ENCODE measurements around the gene UST.

Gene UST, protein sequence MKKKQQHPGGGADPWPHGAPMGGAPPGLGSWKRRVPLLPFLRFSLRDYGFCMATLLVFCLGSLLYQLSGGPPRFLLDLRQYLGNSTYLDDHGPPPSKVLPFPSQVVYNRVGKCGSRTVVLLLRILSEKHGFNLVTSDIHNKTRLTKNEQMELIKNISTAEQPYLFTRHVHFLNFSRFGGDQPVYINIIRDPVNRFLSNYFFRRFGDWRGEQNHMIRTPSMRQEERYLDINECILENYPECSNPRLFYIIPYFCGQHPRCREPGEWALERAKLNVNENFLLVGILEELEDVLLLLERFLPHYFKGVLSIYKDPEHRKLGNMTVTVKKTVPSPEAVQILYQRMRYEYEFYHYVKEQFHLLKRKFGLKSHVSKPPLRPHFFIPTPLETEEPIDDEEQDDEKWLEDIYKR

DNA sequence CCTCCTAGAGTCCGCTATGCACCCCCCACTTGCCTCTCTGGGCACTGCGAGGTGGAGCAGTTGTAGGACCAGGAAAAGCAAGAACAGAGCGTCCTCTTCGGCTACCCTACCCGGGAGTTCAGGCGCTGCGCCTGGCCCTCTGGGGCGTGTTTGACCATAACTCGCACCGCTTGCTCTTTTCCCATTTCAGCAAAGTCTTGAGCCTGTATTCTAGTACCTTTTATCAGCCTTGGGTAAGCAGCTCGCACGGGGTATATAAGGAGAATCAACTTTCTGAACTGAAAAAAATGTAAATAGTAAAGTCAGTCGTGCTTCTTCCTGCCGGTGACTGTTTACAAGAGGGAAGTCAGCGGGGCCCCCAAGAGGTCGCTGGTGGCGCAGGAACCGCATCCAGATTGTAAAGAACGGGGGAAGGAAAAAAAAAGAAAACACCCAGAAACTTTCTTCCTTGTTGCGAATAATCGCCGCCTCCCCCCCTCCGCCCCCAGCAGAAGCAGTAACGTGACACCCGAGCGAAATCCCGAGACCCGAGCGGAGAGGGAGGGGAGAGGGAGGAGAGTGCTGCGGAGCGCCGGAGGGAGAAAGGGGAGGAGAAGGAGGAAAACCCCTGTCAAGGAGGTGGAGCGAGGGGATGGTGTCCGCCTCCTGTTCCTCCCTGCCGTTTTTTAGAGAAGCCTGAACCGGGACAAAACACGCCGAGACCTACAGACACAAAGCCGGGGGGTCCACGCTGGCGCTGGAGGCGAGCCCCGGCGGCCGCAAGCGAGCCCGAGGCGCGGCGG, at the start of gene UST:
Gene UST (plus strand): TSS at position 668 of the 782 bp plus-strand sequence. CDS start 401 bp downstream, outside the sequence.
- TF ChIP-seq ZFX (IDR thresholded peaks at IDR 0.05), result no peak
- TF ChIP-seq, protein P1, sequence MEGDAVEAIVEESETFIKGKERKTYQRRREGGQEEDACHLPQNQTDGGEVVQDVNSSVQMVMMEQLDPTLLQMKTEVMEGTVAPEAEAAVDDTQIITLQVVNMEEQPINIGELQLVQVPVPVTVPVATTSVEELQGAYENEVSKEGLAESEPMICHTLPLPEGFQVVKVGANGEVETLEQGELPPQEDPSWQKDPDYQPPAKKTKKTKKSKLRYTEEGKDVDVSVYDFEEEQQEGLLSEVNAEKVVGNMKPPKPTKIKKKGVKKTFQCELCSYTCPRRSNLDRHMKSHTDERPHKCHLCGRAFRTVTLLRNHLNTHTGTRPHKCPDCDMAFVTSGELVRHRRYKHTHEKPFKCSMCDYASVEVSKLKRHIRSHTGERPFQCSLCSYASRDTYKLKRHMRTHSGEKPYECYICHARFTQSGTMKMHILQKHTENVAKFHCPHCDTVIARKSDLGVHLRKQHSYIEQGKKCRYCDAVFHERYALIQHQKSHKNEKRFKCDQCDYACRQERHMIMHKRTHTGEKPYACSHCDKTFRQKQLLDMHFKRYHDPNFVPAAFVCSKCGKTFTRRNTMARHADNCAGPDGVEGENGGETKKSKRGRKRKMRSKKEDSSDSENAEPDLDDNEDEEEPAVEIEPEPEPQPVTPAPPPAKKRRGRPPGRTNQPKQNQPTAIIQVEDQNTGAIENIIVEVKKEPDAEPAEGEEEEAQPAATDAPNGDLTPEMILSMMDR (conservative IDR thresholded peaks at IDR 0.05), result peak; percentile 49
- peak within 1 kb of the TSS; percentile 45 for H3K27ac ChIP-seq

DNA sequence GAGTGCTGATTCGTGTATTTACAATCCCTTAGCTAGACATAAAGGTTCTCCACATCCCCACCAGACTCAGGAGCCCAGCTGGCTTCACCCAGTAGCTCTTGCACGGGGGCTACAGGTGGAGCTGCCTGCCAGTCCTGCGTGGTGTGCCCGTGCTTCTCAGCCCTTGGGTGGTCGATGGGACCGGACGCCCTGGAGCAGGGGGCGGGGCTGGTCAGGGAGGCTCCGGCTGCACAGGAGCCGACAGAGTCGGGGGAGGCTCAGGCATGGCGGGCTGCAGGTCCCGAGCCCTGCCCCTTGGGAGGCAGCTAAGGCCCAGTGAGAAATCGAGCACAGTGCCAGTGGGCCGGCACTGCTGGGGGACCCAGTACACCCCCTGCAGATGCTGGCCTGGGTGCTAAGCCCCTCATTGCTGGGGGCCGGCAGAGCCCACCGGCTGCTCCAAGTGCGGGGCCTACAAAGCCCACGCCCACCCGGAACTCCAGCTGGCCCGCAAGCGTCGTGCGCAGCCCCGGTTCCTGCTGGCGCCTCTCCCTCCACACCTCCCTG, 48.9 kb upstream of the UST start:
- H3K27ac ChIP-seq, result no peak overlapping the region
- TF ChIP-seq, protein P1 (conservative IDR thresholded peaks at IDR 0.05), result no peak
- TF ChIP-seq ZFX (IDR thresholded peaks at IDR 0.05), result no peak

DNA sequence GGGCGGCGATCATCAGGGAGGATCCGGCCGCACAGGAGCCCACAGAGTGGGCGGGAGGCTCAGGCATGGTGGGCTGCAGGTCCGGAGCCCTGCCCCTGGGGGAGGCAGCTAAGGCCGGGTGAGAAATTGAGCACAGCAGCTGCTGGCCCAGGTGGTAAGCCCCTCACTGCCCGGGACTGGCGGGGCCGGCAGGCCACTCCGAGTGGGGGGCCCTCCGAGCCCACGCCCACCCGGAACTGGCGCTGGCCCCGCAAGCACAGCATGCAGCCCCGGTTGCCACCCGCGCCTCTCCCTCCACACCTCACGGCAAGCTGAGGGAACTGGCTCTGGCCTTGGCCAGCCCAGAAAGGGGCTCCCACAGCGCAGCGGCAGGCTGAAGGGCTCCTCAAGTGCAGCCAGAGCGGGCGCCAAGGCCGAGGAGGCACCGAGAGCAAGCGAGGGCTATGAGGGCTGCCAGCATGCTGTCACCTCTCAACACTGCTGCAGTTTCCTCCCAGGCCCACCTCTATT, 48.1 kb upstream of the UST start:
- no peak overlapping the region for H3K27ac ChIP-seq
- TF ChIP-seq, protein P1 (conservative IDR thresholded peaks at IDR 0.05), result no peak
- TF ChIP-seq ZFX (IDR thresholded peaks at IDR 0.05), result no peak

DNA sequence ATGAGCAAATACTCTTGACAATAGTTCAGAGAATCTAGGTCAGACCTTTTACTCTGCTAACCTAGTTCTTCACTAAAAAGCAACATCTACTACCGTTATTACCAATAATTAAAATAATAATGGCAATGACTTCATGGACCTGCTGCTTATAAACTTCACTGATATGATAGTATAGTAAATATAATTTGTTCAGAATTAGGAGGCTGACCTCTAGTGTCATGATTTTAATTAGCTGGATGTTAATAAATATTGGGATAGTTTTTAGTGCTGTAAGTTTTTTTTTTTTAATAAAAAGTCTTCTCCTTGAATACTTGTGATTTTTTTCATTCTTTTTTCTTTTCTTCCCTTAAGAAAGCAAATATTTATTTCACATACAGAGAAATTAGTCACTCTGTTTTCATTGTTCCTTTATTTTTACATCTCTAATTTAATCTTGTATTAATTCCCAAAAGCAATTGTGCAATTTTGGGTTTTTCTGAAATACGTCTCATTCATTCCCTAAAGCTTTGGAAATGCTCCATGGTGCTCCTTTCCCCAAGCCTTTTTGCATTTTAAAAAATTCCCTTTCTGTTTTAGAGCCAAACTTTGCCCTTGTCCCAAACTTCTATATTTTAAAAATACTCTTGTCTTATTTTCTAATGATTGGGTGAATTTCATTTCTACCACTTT, 46.6 kb upstream of the UST start:
- H3K27ac ChIP-seq, result no peak overlapping the region
- TF ChIP-seq ZFX (IDR thresholded peaks at IDR 0.05), result no peak
- TF ChIP-seq, protein P1 (conservative IDR thresholded peaks at IDR 0.05), result peak; percentile 45

DNA sequence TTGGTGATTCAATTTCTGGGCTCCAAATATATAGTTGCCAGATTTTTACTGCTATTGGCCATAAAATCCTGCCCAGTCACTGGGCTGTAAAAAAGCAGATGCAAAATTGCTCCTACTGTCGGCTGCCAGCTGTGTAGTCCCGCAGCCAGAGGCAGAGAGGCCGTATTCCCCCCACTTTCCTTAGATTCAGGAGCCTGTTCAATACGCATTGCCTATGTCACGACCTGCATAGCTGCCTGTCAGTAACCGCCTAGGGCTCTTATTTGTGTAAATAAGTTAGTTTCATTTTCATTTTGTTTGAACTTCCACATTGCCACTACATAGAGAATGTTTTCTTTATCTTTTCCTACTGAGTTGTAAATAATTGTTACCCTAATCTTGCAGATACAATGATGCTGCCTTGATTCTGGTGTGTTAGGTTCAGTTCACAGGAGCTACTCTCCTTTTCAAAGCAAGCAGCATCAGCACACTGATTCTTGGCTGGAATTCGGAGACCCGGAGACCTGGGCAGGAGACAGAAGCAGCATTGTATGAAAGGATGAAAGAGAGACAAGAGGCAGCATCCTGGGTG, 46.0 kb upstream of the UST start:
- no peak for TF ChIP-seq ZFX (IDR thresholded peaks at IDR 0.05)
- TF ChIP-seq, protein P1 (conservative IDR thresholded peaks at IDR 0.05), result no peak
- no peak overlapping the region for H3K27ac ChIP-seq

DNA sequence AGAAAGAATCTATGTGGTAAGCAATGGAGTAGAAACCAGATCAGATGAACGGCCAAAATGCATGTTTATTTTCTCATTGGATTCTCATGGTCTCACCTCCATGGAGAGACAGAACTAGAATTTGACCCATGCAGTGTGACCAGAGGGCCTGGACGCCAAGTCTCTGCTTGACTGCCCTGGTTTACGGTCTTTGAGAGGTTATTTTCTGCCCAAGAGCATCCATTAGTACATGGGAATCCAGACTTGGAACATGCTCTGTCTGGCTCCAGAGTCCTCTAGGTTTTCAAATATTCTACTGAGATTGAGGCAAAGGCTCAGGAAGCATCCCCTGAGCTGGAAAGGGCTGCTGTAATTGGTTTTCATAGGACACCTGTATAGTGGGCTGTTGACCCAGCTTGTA, 45.5 kb upstream of the UST start:
- no peak overlapping the region for H3K27ac ChIP-seq
- no peak for TF ChIP-seq ZFX (IDR thresholded peaks at IDR 0.05)
- TF ChIP-seq, protein P1 (conservative IDR thresholded peaks at IDR 0.05), result no peak

All from C4-2B (cell line).